HuH-7 (cell line): Measurements from ENCODE around the gene NUDT16.

Experiments
- DNase-seq: peaks from one replicate; pipeline ENCODE4 v3.0.0; 2011; ENCODE audit warnings: low spot score

The NUDT16 gene

GRCh38 chr3:131386429-131387165 is 5.0 kb downstream of the NUDT16 start:
- no peak for DNase-seq

DNA sequence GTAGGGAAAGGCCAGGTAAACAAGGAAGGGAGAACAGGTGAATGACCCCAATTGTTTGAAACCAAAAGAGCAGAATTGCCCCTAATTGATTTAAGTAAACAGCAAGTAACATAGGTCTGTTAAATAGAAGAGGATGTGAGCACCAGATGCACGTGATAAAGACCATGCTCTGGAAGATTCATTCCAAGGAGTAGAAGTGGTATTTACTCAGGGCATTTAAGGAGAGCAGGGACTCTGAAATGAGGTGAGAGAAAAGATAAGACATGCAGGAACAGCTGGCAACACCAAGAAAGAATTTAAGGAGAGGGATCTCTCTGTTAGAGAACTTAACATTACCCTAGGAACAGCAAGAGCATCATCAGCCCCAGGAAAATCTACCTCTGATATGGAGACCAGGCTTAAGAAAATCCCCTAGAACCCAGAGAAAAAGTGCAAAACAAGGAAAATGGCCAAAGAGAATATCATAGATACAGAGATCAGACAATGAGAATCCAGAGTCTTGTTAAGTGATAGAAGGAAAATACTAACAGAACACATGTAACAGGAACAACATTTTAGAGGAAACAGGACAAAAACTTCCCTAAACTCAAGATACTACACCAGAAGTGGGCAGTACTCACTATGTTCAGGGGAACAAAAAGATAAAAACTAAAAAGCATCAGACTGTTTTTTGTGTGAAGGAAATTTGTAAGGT is 6.4 kb downstream of the NUDT16 start:
- no peak for DNase-seq

DNA sequence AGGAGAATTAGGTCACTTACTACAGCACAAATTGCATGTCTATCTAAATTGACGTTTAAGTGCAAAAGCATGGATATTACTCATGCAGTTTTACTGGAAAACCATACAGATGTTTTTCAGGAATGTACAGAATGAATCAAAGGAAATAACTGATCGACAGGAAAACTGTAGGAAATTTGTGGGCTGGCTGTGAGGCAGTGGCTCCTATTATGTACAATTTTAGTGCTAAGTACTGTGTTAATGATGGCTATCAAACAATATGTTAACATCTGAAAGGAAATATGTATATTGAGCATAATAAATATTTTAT is 6.9 kb downstream of the NUDT16 start:
- DNase-seq = no peak

DNA sequence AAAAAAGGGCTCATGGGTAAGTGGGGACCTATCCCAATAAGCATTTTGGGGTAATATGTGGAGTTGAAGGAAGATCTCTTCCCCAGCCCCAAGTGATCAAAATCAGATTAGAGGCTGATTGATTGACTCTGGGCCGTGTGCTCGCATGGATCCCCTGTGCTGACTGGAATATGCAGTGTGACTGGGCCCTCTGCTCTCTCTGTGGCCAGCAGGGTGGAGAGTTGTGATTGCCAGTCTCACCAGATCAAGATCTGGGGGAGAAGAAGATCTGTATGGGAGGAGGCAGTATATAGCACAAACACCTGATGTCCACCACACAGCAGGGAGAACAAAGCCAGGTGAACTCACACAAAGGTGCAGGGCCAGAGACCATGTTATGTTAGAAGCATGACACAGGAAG is 8.8 kb downstream of the NUDT16 start:
- no peak for DNase-seq

- no peak for DNase-seq
Measured at GRCh38 chr3:131393051-131393450, 11.5 kb downstream of the NUDT16 start.

DNA sequence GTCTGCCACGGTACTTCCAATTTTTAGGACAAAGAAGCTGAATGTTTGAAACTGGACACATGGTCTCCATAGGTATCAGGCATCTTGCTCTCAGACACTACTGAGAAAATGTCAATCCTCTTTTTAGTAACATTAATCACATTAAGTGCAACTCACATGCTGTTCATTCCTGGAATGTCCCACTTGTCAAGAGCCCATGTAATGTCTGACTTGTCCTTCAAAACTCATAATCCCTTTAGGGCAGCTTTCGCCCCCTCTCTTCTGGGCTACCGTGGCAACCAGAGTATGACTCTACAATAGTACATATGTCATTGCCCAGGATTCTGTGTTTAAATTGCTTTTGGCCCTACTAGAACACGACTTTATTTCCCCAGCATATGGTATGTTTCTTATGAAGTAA is 12.3 kb downstream of the NUDT16 start:
- DNase-seq = no peak

DNA sequence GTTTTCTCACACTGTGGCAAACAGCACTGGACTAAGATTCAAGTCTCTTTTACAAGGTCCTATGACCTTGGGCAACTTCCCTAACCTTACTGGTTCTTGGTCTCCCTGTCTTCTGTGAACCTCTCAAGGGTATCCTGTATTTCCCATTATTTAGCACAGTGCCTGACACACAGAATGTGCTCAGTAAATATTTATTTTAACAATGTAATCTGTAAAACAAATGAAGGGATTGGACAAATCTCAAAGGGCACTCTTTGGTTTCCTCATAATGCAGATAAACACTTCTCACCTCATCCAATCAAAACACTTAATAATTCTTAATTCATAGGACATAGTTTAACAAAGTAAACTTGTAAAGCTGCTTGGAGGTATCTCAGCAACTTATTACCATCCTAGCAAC is 12.8 kb downstream of the NUDT16 start:
- DNase-seq = no peak

- no peak for DNase-seq
Measured at GRCh38 chr3:131396170-131396569, 14.6 kb downstream of the NUDT16 start.

DNA sequence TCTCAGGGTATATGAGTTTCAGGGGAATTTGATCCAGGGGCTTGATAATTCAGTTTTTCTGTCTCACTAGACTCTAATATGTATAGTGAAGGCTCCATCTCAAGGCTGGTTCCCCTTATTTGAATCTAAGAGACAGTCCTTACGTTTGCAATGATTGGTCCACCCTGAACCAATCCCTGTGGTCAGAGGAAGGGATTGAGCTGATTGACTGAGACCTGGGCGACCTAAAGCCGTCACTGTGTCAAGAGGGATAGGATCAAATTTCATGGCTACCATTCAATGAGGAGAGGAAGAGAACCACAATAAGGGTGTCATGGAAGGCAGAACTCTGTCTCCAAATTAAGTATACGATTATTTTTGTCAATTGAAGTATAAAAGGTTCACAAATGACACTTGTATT is 16.3 kb downstream of the NUDT16 start:
- no peak for DNase-seq

GRCh38 chr3:131401978-131402377 is 20.4 kb downstream of the NUDT16 start:
- DNase-seq = no peak

GRCh38 chr3:131402391-131403039 is 20.9 kb downstream of the NUDT16 start:
- no peak for DNase-seq

DNA sequence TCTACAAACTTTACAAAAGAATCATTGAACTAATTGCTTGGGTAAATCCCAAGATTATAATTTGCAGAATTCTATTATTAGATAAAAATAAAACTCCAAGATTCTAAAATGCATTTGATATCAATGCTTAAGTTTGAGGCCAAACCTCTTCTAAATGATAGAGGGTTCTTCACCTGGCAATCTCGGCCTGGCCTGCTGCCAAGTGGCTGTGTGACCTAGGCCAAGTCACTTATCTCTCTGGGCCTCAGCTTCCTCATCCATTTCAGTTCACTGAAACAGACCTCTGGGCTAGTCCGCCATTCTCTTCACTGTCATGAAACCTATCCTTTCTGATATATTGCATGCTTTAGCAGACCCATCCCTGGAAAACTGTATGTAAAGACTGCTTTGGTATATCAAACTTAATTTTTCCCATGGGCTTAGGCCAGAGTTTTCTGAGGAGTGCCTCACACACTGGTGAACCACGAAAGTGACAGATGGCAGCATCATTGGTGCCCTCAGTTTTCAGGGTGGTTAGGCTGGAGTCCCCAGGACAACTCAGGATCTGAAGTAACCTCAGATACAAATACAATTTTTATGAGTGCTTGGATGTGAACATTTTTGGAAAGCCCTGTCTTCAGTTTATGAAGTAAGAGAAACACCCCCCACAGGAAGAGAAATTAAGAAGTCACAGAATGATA is 21.8 kb downstream of the NUDT16 start:
- DNase-seq = no peak

GRCh38 chr3:131405411-131405810 is 23.8 kb downstream of the NUDT16 start:
- DNase-seq = no peak

GRCh38 chr3:131406274-131406673 is 24.7 kb downstream of the NUDT16 start:
- no peak for DNase-seq

GRCh38 chr3:131417751-131418150 is 36.2 kb downstream of the NUDT16 start:
- DNase-seq = no peak

DNA sequence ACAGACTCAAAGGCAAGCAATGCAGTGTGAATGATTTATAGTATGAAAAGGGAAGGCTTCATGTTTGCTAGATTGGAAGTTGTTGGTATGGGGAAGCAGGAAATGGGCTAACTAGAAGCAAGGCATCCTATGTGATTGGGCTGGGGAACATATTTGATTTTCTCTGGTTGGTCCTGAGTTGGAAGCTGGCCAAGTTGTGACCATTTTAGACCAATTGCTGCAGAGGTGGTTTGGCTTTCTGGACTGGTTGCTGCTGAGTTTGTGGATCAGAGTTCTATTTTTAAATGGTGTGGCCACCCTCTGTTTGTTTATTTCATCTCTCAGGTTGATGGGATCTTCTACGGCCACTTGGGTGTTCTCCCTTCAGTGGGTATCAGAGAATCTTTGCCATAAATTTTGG is 39.7 kb downstream of the NUDT16 start:
- DNase-seq = no peak

DNA sequence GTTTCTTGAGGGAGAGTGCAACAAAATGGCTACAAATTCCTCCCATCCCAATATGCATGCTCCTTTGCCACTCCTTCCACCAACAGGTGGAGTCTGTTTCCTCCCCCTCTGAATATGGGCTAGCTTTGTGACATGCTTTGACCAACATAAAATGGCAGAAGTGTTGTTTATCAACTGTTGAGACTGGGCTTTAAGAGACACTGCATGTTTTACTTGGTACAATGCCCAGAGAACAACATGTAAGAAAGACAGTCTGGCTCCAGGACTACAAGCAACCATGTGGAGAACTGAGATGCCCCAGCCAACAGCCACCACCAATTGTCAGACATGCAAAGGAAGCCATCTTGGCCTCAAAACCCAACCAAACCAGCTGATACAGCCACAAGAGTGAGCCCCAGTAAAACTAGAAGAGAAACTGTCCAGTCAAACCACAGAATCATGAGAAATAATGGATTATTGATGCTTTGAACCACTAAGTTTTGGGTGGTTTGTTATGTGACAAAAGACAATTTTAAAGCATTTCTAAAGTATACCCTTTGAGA is 40.5 kb downstream of the NUDT16 start:
- DNase-seq = no peak

GRCh38 chr3:131427226-131427625 is 45.7 kb downstream of the NUDT16 start:
- DNase-seq = no peak

GRCh38 chr3:131431754-131432153 is 50.2 kb downstream of the NUDT16 start:
- DNase-seq = no peak

- no peak for DNase-seq
Measured at GRCh38 chr3:131432441-131432840, 50.9 kb downstream of the NUDT16 start.

GRCh38 chr3:131435000-131435399 is 53.4 kb downstream of the NUDT16 start:
- no peak for DNase-seq
